ENCODE measurements around the gene UBA1.

The UBA1 gene

DNA sequence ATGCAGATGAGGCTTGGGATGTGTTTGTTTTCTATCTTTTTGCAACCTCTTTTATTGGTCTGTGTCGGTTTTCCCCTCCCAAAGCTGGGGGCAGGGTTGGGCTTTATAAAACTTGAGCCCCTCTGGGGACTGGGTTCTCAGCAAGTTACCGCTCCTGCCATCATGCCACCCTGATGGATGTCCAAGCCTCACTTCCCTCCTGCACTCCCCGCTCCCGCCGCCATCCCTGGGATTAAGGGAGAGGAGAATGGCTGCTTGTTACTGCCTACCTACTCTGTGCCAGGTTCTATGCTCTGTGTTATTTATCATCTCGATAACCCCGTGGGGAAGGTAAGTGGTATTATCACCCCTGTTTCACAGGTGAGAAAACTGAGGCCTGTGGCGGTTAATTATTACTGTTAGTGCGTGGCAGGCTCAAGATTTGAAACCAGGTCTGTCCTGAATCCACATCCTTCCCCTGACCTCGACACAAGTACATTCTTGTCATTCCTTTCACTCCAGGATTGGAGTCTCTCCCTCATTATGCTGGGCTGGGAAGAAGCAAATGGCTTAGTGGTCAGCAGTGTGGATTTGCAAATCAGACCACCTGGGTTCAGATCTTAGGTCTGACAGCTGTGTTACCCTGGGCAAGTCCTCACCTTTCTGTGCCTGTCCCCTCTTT is 4.5 kb downstream of the UBA1 start:
- Histone ChIP-seq H3K9me3 (ENCODE audit: low read depth, low read length) (no peaks in the 10 kb centered on the region), H3K4me3 (no peak overlapping the region), H3K36me3 (ENCODE audit: insufficient read depth, low read length) (peaks cover 81% of the 10 kb centered on the region), H3K27ac (no peak overlapping the region), H3K9ac (ENCODE audit: insufficient read length) (no peak overlapping the region)
- TF ChIP-seq EZH2 (IDR thresholded peaks at IDR 0.05) (no peak), POLR2AphosphoS5 (IDR thresholded peaks at IDR 0.05; ENCODE audit: borderline replicate concordance, low read depth, low read length) (no peak), FOXP2 (optimal IDR thresholded peaks at IDR 0.05; ENCODE audit: control extremely low read depth, extremely low read length, insufficient read depth) (no peak)
- DNase-seq (ENCODE audit: low read depth, low spot score): no peak

DNA sequence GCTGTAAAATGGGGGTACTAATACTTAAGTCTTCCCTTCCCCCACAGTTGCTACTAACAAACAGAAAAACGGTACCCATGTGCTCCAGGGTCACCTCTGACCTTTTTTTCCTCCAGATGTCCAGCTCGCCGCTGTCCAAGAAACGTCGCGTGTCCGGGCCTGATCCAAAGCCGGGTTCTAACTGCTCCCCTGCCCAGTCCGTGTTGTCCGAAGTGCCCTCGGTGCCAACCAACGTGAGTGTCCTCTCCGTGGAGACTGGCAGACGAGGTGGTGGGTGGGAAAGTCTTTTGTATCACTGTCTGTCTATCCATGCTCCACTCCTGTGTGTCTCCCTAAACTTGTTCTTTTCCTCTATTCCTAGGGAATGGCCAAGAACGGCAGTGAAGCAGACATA is 5.1 kb downstream of the UBA1 start:
- Histone ChIP-seq H3K36me3 (ENCODE audit: insufficient read depth, low read length) (peaks cover 86% of the 10 kb centered on the region), H3K4me3 (no peak overlapping the region), H3K9me3 (ENCODE audit: low read depth, low read length) (no peaks in the 10 kb centered on the region), H3K9ac (ENCODE audit: insufficient read length) (no peak overlapping the region), H3K27ac (no peak overlapping the region)
- DNase-seq (ENCODE audit: low read depth, low spot score): no peak
- TF ChIP-seq EZH2 (IDR thresholded peaks at IDR 0.05) (no peak), FOXP2 (optimal IDR thresholded peaks at IDR 0.05; ENCODE audit: control extremely low read depth, extremely low read length, insufficient read depth) (no peak), POLR2AphosphoS5 (IDR thresholded peaks at IDR 0.05; ENCODE audit: borderline replicate concordance, low read depth, low read length) (no peak)

DNA sequence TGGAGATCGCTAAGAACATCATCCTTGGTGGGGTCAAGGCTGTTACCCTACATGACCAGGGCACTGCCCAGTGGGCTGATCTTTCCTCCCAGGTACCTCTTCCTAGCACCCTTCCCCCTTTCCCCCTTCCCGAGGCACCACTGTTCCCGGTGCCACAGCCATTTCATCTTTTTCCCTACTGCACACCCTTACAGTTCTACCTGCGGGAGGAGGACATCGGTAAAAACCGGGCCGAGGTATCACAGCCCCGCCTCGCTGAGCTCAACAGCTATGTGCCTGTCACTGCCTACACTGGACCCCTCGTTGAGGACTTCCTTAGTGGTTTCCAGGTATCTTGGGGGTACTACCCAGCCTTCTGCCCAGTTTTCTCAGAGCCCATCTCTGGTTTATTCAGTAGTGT is 5.7 kb downstream of the UBA1 start:
- Histone ChIP-seq H3K36me3 (ENCODE audit: insufficient read depth, low read length) (peaks cover 92% of the 10 kb centered on the region), H3K9ac (ENCODE audit: insufficient read length) (no peak overlapping the region), H3K9me3 (ENCODE audit: low read depth, low read length) (no peaks in the 10 kb centered on the region), H3K4me3 (no peak overlapping the region), H3K27ac (no peak overlapping the region)
- no peak for TF ChIP-seq FOXP2 (optimal IDR thresholded peaks at IDR 0.05; ENCODE audit: control extremely low read depth, extremely low read length, insufficient read depth)
- no peak for TF ChIP-seq EZH2 (IDR thresholded peaks at IDR 0.05)
- TF ChIP-seq POLR2AphosphoS5 (IDR thresholded peaks at IDR 0.05; ENCODE audit: borderline replicate concordance, low read depth, low read length): no peak
- DNase-seq (ENCODE audit: low read depth, low spot score): no peak

DNA sequence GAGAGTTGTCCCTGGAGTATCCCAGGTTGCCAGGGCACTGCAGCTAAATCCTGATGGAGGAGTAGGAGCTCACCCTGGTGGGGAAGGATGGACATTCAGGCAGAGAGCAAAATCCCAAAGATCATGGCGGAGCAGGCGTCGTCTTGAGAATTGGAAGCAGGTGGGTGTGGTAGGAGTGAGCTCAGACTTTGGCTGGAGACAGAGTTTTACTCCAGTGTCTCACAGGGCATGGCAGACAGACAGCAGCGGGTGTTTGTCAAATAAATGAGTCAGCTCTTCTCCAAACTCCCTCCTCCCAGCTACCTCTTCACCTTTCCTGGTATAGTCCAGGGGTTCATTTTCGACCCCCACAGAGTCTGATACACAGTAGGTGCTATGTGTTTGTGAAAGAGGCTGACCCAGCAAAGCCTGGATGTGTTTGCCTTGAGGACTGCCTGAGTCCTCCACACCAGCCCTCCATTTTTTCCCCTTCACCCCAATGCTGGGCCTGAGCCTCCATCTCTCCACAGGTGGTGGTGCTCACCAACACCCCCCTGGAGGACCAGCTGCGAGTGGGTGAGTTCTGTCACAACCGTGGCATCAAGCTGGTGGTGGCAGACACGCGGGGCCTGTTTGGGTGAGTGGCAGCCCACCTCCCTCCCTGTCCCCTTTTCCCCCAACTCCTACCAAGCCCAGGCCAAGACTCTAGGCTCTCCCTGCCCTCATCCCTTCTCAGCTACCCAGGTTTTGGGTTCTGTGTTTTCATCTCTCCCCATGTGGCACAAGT is 6.9 kb downstream of the UBA1 start:
- Histone ChIP-seq H3K4me3 (no peak overlapping the region), H3K9me3 (ENCODE audit: low read depth, low read length) (no peaks in the 10 kb centered on the region), H3K9ac (ENCODE audit: insufficient read length) (no peak overlapping the region), H3K36me3 (ENCODE audit: insufficient read depth, low read length) (peaks cover 98% of the 10 kb centered on the region), H3K27ac (no peak overlapping the region)
- no peak for DNase-seq (ENCODE audit: low read depth, low spot score)
- TF ChIP-seq FOXP2 (optimal IDR thresholded peaks at IDR 0.05; ENCODE audit: control extremely low read depth, extremely low read length, insufficient read depth) (no peak), POLR2AphosphoS5 (IDR thresholded peaks at IDR 0.05; ENCODE audit: borderline replicate concordance, low read depth, low read length) (no peak), EZH2 (IDR thresholded peaks at IDR 0.05) (no peak)

DNA sequence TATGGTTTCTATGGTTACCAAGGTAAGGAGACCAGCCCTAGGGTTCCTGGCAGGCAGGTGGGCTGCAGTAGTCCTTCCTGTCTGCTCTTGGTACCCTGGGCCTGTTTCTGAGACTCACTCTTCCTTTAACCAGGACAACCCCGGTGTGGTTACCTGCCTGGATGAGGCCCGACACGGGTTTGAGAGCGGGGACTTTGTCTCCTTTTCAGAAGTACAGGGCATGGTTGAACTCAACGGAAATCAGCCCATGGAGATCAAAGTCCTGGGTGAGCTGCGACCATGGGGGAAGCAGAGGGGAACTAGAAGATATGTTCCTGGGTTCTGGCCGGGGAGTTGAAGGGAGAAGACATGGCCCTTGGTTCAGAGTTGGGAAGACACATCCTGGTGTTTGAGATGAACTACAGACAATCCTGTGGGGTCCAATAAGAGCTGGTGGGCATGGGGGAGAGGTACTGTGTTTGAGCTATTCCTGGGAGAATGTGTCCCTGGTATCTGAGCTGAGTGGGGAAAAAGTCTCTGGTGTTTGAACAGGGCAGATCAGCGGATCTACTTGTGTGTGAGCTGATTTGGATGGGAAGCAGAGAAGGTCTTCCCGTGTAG is 7.8 kb downstream of the UBA1 start:
- Histone ChIP-seq H3K9ac (ENCODE audit: insufficient read length) (no peak overlapping the region), H3K4me3 (no peak overlapping the region), H3K9me3 (ENCODE audit: low read depth, low read length) (no peaks in the 10 kb centered on the region), H3K36me3 (ENCODE audit: insufficient read depth, low read length) (peaks cover 98% of the 10 kb centered on the region), H3K27ac (no peak overlapping the region)
- no peak for DNase-seq (ENCODE audit: low read depth, low spot score)
- no peak for TF ChIP-seq FOXP2 (optimal IDR thresholded peaks at IDR 0.05; ENCODE audit: control extremely low read depth, extremely low read length, insufficient read depth)
- TF ChIP-seq POLR2AphosphoS5 (IDR thresholded peaks at IDR 0.05; ENCODE audit: borderline replicate concordance, low read depth, low read length): no peak
- TF ChIP-seq EZH2 (IDR thresholded peaks at IDR 0.05): no peak

DNA sequence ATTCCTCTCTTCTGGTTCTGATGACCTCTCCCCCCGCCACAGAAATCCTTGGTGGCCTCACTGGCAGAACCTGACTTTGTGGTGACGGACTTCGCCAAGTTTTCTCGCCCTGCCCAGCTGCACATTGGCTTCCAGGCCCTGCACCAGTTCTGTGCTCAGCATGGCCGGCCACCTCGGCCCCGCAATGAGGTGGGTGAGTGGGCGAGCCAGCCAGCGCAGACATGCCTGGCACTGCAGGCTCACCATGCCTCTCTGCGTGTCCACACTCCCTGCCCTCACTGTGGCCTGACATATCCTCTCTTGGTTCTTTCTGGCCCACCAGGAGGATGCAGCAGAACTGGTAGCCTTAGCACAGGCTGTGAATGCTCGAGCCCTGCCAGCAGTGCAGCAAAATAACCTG is 8.7 kb downstream of the UBA1 start:
- Histone ChIP-seq H3K9ac (ENCODE audit: insufficient read length) (no peak overlapping the region), H3K36me3 (ENCODE audit: insufficient read depth, low read length) (peaks cover 98% of the 10 kb centered on the region)

DNA sequence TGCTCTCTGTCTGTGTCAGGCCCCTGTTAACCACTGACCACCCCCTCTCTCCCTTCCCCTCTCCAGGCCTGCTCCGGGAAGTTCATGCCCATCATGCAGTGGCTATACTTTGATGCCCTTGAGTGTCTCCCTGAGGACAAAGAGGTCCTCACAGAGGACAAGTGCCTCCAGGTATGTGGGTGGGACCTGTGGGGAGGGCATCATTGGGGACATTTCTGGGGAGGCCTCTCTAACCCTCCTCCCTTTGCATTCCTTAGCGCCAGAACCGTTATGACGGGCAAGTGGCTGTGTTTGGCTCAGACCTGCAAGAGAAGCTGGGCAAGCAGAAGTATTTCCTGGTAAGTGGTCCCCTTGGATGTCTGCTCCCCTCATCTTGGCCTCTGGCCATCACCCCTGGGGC is 9.2 kb downstream of the UBA1 start:
- Histone ChIP-seq H3K27ac (no peak overlapping the region), H3K36me3 (ENCODE audit: insufficient read depth, low read length) (peaks cover 98% of the 10 kb centered on the region), H3K4me3 (no peak overlapping the region), H3K9ac (ENCODE audit: insufficient read length) (no peak overlapping the region), H3K9me3 (ENCODE audit: low read depth, low read length) (no peaks in the 10 kb centered on the region)
- TF ChIP-seq POLR2AphosphoS5 (IDR thresholded peaks at IDR 0.05; ENCODE audit: borderline replicate concordance, low read depth, low read length): no peak
- TF ChIP-seq EZH2 (IDR thresholded peaks at IDR 0.05): no peak
- TF ChIP-seq FOXP2 (optimal IDR thresholded peaks at IDR 0.05; ENCODE audit: control extremely low read depth, extremely low read length, insufficient read depth): no peak
- no peak for DNase-seq (ENCODE audit: low read depth, low spot score)

More for the DNA sequence above, 8.7 kb downstream of the UBA1 start:
- Histone ChIP-seq H3K27ac (no peak overlapping the region), H3K4me3 (no peak overlapping the region), H3K9me3 (ENCODE audit: low read depth, low read length) (no peaks in the 10 kb centered on the region)
- DNase-seq (ENCODE audit: low read depth, low spot score): no peak
- TF ChIP-seq POLR2AphosphoS5 (IDR thresholded peaks at IDR 0.05; ENCODE audit: borderline replicate concordance, low read depth, low read length) (no peak), EZH2 (IDR thresholded peaks at IDR 0.05) (no peak), FOXP2 (optimal IDR thresholded peaks at IDR 0.05; ENCODE audit: control extremely low read depth, extremely low read length, insufficient read depth) (no peak)

DNA sequence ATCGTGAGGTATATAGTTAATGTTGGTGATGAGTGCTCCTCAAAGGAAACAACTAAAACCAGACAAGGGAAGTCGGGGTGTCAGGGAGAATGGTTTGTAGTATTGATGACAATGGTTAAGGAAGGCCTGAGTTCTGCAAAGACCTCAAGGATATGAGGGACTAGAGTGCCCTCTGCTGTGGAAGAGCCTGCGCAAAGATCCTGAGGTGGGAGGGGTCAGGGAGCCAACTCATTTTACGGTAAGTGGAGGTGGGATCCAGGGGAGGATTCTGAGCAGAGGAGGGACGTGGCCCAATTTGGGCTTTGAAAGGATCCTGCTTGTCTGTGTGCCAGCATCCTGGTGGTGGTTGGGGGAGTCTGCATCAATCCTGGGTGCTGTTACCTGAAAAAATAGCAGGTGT is 11.3 kb downstream of the UBA1 start:
- no peak for DNase-seq (ENCODE audit: low read depth, low spot score)
- TF ChIP-seq EZH2 (IDR thresholded peaks at IDR 0.05) (no peak), FOXP2 (optimal IDR thresholded peaks at IDR 0.05; ENCODE audit: control extremely low read depth, extremely low read length, insufficient read depth) (no peak), POLR2AphosphoS5 (IDR thresholded peaks at IDR 0.05; ENCODE audit: borderline replicate concordance, low read depth, low read length) (no peak)
- Histone ChIP-seq H3K9ac (ENCODE audit: insufficient read length) (no peak overlapping the region), H3K4me3 (no peak overlapping the region), H3K36me3 (ENCODE audit: insufficient read depth, low read length) (peaks cover 100% of the 10 kb centered on the region), H3K27ac (no peak overlapping the region), H3K9me3 (ENCODE audit: low read depth, low read length) (no peaks in the 10 kb centered on the region)

Data from SK-N-MC (cell line).